Activated naive CD4-positive, alpha-beta T cell treated with anti-CD3 and anti-CD28 coated beads, Interleukin-2, amount 50 U/mL, for 16 hours (primary cell): ENCODE measurements around the gene PAM.

ENCODE experiments used
- DNase-seq: peaks from one replicate; pipeline ENCODE4 v3.0.0-alpha.2; 2020

The PAM gene

GRCh38 chr5:102782217-102782872, 27.2 kb downstream of the PAM start:
- no peak for DNase-seq

- DNase-seq, result no peak
Measured at GRCh38 chr5:102787134-102787533, 32.0 kb downstream of the PAM start.

DNA sequence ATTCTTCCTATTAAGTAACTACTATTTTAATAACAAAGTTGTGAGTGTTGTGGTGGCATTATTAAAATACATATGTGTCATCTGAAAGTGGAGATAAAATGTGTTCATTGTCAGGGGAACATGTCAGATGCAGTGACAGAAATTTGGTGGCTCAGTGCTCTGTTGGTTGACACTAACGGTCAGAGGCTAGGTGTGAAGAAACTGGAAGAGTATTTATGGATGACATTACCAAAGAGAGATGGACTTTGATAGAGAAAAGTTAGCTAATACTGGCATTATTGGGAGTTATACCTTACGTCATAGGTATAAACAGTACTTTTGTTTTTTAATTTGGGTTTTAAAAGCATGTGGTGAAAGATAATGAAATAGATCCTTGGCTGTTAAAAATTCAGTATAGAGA, 33.7 kb downstream of the PAM start:
- no peak for DNase-seq

- no peak for DNase-seq
Measured at GRCh38 chr5:102789469-102789868, 34.4 kb downstream of the PAM start.

- no peak for DNase-seq
Measured at GRCh38 chr5:102790748-102791147, 35.6 kb downstream of the PAM start.

GRCh38 chr5:102792705-102793104, 37.6 kb downstream of the PAM start:
- no peak for DNase-seq

DNA sequence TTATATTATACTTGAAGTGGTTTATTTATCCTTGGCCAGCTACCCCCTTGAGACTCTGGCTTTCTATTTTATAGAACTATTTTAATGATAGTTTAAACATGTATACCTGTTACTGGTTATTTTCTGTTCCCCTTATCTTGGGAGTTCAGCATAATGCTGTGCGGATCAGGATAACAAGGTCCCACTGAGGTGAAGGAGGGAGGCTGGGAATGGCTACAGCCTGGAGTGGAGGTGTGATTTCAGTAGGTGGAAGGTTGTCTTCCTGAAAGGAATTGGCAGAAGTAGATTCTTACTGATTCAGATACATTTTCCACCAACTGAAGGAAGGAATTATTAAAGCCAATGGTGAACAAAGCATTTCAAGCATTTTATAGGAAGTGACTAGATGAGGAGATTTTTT, 38.9 kb downstream of the PAM start:
- DNase-seq, result no peak

- no peak for DNase-seq
Measured at GRCh38 chr5:102794677-102795331, 39.7 kb downstream of the PAM start.

- no peak for DNase-seq
Measured at GRCh38 chr5:102795526-102795925, 40.4 kb downstream of the PAM start.

DNA sequence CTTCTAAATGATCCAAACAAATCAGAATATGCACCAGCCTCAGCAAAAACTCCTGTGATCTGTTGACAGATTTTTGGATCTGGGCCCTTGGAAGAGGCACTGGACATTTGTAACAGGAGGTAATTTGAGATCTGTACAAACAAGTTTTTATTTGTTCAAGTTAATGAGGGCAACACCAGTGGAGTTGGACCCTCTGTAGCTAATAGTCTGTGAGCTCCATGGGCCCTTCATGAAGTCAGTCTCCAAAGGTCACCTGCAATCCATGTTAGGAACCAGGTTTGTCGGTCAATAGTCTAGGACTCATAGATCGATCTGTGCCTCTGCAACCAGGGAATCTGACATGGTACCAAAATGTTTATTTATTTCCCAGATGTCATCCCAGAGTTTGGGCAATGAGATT, 40.9 kb downstream of the PAM start:
- DNase-seq, result no peak

DNA sequence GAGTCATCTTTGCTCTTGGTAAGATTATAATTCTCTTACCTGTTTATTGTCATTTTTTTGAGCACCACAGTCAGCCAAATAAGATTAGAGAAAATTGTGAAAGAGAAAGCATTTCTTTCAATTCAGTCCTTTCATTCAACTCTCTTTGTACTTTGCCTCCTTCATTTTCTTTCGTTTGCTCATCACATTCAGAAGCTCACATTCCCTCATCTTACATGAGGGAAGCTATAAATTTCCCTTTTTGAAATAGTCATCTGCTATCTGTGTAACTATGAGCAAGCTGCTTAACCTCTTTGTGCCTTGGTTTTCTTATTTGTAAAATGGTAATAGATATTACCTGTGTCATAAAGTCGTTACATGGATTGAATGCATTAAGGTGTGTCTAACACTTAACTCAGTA, 41.4 kb downstream of the PAM start:
- DNase-seq, result no peak

DNA sequence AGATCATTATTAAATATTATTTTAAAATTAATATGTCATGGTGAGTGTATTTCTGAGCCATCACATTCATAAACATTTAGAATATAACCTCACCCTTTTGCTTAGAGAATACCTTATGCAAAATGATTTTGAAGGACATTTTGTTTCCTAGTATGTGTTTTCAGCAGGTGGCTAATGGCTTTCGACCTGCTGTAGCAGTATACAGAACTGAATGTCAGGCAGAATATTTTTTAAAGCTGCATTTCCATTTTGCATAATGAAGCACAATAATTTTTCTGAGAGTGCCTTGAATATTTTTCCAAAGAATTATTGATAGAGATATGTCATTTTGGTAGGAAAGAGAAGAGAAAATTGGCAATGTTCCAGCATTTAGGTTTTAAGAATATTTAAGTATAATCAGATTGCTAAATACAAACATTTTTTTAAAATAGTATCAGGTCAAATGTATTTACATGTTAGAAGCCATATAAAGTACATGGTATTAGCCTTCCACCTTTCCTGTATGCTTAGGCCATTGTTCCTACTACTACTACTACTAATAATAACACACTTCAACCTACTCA, 42.3 kb downstream of the PAM start:
- DNase-seq, result no peak

- no peak for DNase-seq
Measured at GRCh38 chr5:102798104-102798785, 43.1 kb downstream of the PAM start.

DNA sequence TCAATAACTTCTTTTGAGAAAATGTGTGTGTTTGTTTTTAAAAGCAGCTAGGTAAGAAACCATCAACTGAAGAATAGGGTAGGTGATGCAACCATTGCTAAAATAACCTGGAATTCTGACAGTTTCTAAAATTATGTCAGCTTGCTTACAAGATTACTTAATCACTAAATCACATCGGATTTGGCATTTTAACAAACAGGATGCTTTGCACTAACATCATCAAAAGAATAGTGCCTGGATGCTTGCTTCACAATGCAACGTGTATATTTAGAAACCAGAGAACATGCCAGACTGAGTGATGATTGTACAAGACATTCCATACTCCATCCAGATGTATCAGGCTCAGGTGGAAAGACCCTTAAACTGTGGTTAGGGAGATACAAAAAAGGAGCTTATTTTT, 43.9 kb downstream of the PAM start:
- no peak for DNase-seq

- DNase-seq, result no peak
Measured at GRCh38 chr5:102800427-102800826, 45.3 kb downstream of the PAM start.

DNA sequence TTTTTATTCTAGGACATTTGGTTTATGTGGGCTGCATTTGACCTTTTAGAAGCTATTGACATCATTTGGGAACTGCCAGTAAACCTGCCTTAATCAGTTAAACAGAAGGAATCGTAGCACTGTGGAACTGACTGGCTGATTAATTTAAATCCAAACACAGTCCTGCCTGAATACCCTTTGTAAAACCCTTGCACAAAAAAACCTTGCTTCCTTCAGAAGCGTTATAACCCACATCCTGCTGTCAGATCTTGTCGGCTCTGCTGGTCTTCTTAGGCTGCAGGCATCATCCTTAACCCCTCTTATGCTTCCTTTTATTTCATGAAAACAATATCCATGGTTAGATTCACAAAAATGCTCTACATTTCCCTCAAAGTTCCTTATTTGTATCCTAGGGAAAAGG, 46.3 kb downstream of the PAM start:
- DNase-seq, result no peak

GRCh38 chr5:102802708-102803458, 47.8 kb downstream of the PAM start:
- DNase-seq, result no peak

GRCh38 chr5:102807878-102808502, 52.9 kb downstream of the PAM start:
- DNase-seq, result no peak

DNA sequence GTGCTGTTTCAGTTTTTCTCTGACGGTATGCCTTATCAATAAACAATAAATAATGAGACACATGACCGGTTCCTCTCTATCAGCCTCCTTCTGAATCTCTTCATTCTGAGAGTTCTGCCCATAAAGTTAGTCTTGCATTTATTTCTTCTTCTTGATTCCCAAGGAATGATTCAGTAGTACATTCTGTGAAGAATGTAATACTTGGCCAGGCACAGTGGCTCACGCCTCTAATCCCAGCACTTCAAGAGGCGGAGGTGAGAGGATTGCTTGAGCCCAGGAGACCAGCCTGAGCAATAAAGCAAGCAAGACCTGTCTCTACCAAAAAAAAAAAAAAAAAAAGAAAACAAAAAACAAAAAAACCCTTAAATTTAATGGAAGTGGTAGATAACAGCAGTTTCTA, 53.9 kb downstream of the PAM start:
- no peak for DNase-seq

GRCh38 chr5:102811972-102812371, 56.9 kb downstream of the PAM start:
- DNase-seq, result no peak

GRCh38 chr5:102813740-102814139, 58.6 kb downstream of the PAM start:
- DNase-seq, result no peak

DNA sequence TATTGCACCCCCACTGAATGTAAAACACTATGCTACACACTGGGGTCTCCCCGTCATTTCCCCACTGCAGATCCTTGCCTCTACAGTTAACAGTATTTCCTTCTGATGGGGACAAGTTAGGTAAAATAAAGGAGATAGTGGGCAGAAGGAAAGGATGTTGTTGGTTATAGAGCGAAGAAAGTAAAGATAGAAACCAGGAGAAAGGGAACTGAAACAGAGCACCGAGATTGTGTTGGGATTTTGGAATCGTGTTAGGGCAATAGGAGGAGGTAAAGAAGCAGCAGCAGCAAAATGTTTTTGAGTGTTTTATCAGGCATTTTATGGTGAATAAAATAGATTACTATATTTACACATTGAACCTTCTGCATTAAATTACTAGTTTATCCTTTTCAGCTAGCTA, 60.0 kb downstream of the PAM start:
- no peak for DNase-seq
